ENCODE results near the gene FXYD5.
"Not testable (repeated sequence)": the region's sequence is repeated elsewhere in the genome, so short reads cannot be mapped to it uniquely, and the experiment has no call there.

The FXYD5 gene

GRCh38 chr19:35195830-35196229 lies 41.3 kb downstream of the FXYD5 start:
- no peak for DNase-seq (ENCODE audit: low read depth)
- in situ Hi-C loops (cut with HindIII; ENCODE audit: low sequenced_read_pairs) = no loop called here
- H3K4me3 ChIP-seq (ENCODE audit: low read depth, low read length) = no peak overlapping the region
- no peak for TF ChIP-seq CTCF (IDR thresholded peaks at IDR 0.05; ENCODE audit: low read depth, low read length, missing control alignments)

GRCh38 chr19:35196861-35197260 lies 42.3 kb downstream of the FXYD5 start:
- H3K4me3 ChIP-seq (ENCODE audit: low read depth, low read length); DNase-seq (ENCODE audit: low read depth); in situ Hi-C loops (cut with HindIII; ENCODE audit: low sequenced_read_pairs): not testable (repeated sequence)

- in situ Hi-C loops (cut with HindIII; ENCODE audit: low sequenced_read_pairs) = no loop called here
- TF ChIP-seq CTCF (IDR thresholded peaks at IDR 0.05; ENCODE audit: low read depth, low read length, missing control alignments) = no peak
- no peak overlapping the region for H3K4me3 ChIP-seq (ENCODE audit: low read depth, low read length)
- no peak for DNase-seq (ENCODE audit: low read depth)
These were observed 44.9 kb downstream of the FXYD5 start for GRCh38 chr19:35199481-35199880.

- no peak for DNase-seq (ENCODE audit: low read depth)
- in situ Hi-C loops (cut with HindIII; ENCODE audit: low sequenced_read_pairs) = no loop called here
- TF ChIP-seq CTCF (IDR thresholded peaks at IDR 0.05; ENCODE audit: low read depth, low read length, missing control alignments) = no peak
These were observed 48.5 kb downstream of the FXYD5 start for GRCh38 chr19:35202722-35203688.

GRCh38 chr19:35204799-35205732 lies 50.5 kb downstream of the FXYD5 start:
- in situ Hi-C loops (cut with HindIII; ENCODE audit: low sequenced_read_pairs) = no loop called here
- no peak for TF ChIP-seq CTCF (IDR thresholded peaks at IDR 0.05; ENCODE audit: low read depth, low read length, missing control alignments)
- H3K4me3 ChIP-seq (ENCODE audit: low read depth, low read length) = no peak overlapping the region
- DNase-seq (ENCODE audit: low read depth) = no peak

More at GRCh38 chr19:35202722-35203688, 48.5 kb downstream of the FXYD5 start:
- no peak overlapping the region for H3K4me3 ChIP-seq (ENCODE audit: low read depth, low read length)

- no peak overlapping the region for H3K4me3 ChIP-seq (ENCODE audit: low read depth, low read length)
- in situ Hi-C loops (cut with HindIII; ENCODE audit: low sequenced_read_pairs) = no loop called here
- DNase-seq (ENCODE audit: low read depth) = no peak
- no peak for TF ChIP-seq CTCF (IDR thresholded peaks at IDR 0.05; ENCODE audit: low read depth, low read length, missing control alignments)
These were observed 51.3 kb downstream of the FXYD5 start for GRCh38 chr19:35205733-35206323.

Measured in astrocyte of the cerebellum (primary cell).